HG02981 (cell line): Measurements from ENCODE around the gene DHCR7.

Experiments
- ATAC-seq: cut with Tn5 transposase; IDR thresholded peaks from one replicate; pipeline ENCODE4 v1.9.1; 2021; ENCODE audit warnings: mild to moderate bottlenecking, moderate library complexity; ENCODE audit not compliant: unreplicated experiment

Gene DHCR7, protein sequence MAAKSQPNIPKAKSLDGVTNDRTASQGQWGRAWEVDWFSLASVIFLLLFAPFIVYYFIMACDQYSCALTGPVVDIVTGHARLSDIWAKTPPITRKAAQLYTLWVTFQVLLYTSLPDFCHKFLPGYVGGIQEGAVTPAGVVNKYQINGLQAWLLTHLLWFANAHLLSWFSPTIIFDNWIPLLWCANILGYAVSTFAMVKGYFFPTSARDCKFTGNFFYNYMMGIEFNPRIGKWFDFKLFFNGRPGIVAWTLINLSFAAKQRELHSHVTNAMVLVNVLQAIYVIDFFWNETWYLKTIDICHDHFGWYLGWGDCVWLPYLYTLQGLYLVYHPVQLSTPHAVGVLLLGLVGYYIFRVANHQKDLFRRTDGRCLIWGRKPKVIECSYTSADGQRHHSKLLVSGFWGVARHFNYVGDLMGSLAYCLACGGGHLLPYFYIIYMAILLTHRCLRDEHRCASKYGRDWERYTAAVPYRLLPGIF

DNA sequence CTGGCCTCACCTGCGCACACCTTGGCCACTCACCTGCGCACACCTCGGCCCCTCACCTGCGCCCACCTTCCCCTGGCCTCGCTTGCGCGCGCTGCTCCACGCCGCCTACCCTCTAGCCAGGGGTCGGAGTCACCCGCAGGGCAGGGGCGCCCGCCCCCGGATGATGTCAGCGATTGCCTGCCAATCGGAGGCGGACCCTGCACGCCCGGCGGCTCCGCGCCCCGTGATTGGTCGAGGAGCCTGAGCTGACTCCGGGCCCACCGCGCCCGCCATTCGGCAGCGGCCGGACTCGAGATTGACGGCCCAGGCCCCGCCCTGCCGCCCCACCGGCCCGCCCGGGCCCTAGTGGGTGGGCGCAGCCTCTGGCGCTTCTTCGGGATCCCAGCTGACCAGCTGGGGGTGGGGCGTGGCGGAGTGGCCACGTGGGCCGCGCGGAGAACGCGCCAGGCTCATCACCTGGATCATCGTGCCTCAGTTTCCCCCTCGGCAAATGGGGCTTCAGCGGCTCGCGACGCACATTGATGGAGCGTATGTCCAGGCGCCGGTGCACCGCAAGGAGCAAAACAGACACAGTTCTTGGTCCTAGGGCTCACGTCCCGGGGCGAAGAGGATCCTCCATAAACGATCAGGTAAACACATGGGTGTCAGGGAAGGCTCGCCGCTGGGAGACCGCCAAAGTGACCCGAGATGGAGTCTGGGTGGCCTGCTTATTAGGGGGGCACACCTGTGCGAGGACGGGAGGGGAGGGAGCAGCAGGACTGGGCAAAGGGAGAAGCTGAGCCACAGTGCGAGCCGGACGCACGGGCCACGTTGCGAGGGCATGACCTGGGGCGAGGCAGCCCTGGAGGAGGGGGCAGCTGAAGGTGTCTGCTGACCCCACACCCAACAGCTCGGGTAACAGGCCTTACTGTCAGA lies at the start of gene DHCR7:
DHCR7 (minus strand) TSS at position 137 of the 915 bp plus-strand sequence. CDS start 3,441 bp downstream, outside the sequence.
- peak; percentile 82 for ATAC-seq

DNA sequence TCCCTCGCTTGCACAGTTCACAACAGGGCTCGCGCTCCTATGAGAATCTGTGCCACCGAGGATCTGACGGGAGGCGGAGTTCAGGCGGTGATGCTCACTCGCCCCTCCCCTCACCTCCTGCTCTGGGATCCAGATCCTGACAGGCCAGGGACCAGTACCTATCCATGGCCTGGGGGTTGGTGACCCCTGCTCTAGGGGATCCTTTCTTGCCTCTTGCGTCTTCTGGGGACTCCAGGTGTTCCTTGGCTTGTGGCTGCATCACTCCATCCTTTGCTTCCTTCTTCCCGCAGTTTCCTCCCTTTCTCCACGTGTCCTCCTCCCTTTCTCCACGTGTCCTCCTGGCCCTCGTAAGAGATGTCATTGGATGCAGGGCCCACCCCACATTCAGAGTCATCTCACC lies 48.2 kb upstream of the DHCR7 start:
- no peak for ATAC-seq

DNA sequence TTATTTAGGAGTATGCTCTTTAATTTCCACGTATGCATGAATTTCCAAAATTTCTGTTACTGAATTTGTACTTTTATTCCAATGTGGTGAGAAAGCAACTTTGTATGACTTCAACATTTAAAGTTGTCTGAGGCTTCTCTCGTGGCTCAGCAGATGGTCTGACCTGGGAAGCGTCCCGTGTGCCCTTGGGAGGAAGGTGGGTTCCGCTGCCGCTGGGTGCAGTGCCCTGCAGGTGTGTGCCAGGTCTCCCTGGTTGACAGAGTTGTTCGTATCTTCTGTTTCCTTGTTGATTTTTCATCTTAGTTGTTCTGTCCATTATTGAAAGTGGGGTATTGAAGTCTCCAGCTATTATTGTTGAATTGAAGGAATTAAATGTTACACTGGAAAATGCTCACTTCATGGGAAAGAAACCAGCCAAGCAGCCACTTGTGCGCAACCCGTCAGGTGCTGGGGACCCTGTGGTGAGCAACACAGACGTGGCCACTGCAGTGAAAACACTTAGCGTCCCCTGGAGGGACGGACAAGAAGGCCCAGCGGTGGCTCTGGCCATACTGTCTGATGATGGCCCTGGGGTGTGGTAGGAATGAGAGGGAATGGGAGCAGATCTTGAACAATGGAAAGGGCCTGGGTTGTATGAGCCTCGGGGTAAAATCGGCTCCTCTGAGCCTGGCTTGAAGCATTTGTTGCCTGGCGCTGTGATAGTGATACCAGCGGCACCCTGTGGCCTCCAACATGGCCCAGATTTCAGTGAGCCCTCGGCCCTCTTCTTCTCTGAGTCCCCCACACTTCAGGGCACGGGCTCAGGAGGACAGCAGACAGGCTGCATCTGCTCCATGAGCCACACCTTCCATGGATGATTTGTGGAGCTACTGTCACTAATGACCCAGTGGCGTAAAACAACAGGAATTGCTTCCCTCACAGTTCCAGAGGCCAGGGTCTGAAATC lies 47.4 kb upstream of the DHCR7 start:
- ATAC-seq: no peak

DNA sequence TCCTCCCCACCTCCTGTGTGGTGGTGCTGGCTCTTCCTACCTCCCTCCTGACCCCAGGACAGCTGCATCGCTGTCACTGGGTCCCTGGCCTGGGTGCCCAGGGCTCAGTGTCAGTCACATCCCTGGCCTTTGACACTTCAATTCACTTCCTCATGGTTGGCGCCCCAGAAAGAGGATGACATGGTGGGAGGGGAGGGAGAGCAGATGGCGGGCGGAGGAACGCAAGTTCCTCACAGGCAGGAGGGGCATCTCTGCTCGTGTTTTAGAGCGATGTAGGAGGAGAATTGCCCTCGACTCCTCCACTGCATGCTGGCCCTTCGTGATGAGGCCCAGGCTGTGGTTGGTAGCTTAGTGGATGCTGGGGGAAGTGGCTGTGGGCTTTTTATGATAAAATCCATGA lies 43.7 kb upstream of the DHCR7 start:
- ATAC-seq: no peak

DNA sequence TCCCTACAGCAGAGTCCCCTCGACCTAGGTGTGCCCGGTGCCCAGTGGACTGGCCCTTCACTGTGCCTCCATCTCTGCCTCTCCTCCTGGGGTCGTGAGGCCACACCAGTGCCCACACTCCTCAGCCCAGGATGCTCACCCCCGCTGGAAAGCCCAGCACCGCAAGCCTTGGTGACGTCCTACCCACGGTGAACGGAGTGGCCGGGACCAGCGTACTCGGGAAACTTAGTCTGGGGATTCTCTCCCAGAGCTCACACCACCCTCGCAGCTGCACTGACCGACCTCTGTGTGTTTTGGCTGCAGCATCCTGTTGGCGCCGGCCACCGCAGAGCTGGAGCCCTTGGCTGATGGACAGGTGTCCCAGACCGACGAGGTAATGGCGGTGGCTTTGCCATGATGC lies 43.3 kb upstream of the DHCR7 start:
- no peak for ATAC-seq

DNA sequence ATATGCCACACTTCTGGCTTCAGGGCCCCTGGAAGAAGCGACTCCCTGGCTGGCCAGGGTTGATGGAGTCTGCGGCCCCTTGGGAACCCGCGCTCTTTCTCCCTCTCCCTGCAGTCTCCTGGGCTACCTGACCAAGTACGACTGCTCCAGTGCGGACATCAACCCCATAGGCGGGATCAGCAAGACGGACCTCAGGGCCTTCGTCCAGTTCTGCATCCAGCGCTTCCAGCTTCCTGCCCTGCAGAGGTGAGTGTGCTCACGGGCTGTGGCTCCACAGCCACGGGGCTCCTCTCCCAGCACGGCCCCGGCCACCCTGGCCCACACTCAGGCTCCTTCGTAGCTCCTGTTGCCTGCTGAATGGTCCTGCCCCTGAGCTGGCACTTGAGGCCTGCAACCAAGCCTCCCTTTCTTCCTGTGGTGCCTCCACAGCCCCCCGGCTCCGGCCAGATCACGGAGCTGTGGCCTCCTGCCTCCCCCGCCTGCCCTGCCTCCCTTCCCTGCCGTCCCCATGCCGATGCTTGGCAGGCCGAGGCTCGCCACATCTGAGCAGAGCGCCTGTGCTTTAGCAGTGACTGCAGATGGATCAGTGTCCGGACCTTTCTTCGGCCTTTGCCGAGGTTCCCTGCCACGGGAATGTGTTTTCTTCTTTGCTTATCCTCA lies 42.7 kb upstream of the DHCR7 start:
- no peak for ATAC-seq

DNA sequence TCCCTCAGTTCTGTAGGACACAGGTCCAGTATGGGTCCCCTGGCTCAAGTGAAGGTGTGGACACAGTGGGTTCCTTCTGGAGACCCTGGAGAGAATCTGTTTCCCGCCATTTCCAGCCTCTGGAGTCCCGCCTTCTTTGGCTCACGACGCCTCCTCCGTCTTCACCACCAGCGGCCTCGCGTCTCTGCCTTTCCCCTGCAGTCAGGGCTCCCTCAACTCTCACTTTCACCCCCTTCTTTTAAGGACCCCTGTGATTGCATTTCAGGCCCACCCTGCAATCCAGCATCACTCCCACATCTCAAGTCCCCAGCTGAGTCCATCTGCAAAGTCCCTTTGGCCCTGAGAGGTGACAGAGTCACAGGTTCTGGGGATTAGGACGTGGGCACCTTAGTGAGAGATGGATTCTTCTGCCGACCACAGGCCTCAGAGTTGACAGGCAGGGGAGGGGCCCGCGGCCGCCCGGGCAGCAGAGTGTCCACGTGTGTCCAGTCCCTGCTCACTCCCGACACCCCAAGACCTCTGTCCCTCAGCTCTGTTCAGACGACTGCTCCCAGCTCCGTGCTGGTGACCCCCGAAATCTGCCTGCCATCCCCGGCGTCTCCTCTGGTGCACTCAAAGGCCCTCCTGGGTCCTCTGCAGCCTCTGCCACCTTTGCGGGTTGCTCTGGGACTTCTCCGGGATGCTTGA lies 42.0 kb upstream of the DHCR7 start:
- ATAC-seq: no peak

DNA sequence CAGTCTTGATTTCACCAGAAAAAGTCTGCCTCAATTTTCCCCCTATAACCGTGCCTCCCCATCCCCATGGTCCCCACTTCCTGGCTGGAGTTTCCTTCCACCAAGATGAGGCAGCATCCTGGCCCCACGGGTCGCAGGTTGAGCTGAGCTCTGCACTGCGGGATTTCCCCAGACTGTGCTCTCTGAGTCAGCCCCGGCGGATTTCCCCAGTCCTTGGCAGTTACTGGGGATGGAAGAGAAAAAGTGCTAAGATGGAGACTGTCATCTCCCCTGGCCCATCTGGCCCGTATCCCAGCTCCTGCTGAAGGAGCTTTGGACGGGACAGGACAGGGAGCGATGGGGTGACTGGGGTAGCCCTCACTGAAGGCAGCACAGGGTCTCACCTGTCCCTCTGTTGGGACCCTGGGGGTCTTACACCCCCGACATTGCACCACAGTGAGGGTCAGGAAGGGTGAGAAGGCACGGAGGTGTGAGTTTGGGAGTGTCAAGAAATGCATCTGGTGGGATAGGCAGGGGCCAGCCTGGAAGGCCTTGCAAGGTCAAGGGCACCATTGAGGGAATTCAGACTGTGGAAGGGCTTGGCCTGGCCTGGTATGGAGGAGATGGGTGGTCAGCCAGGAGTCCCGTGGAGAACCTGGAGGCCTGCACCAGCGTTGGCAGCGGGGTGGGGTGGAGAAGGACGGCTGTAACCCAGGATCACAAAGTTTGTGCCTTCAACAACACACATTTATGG lies 41.3 kb upstream of the DHCR7 start:
- ATAC-seq: no peak

DNA sequence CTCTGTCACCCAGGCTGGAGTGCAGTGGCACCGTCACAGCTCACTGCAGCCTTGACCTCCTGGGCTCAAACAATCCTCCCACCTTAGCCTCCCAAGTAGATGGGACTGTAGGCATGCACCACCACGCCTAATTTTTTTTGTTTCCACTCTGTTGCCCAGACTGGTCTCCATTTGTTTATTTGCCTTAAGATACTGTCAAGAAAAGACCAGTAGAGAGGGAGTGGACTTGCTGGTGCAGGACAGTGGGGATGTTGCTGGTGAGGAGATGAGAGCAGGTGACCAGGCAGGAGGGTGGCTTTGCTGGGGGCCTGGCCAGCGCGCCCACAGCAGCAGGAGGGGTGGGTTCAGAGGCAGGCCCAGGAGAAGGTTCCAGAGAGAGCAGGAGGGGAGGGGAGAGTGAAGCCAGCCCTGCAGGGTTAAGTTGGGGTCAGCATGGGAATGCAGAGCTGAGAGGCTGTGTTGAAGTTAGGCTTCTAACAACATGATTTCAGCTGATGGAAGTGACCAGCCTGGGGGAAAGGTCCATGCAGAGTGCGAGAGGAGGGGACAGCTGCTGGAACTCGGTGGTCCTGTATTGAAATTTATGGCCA lies 40.6 kb upstream of the DHCR7 start:
- ATAC-seq: no peak

DNA sequence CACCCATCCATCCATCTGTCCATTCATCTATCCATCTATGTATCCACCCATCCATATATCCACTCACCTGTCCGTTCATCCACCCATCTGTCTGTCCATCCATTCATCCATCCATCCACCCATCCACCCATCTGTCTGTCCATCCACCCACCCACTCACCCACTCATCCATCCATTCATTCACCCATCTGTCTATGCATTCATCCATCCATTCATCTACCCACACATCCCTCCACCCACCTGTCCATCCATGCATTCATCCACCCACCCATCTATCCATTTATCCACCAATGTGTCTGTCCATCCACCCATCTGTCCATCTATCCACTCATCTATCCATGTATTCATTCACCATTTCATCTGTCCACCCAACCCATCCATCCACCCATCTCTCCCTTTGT lies 38.1 kb upstream of the DHCR7 start:
- ATAC-seq: no peak

DNA sequence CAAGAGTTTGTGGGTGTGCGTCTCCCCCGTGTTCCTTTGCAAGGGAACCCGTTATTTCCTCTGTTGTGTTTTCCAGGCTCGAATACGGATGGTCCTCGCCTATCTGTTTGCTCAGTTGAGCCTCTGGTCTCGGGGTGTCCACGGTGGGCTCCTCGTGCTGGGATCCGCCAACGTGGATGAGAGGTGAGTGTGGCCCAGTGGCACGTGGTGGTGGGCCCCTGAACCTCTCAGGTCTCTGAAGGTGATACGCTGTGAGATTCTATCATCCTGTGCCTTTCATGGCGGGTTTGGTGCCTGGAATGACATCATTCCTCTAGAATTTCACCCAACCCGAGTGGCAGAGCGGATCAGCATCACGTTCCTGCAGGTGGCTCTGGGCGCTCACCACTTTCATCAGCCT lies 37.3 kb upstream of the DHCR7 start:
- ATAC-seq: no peak

DNA sequence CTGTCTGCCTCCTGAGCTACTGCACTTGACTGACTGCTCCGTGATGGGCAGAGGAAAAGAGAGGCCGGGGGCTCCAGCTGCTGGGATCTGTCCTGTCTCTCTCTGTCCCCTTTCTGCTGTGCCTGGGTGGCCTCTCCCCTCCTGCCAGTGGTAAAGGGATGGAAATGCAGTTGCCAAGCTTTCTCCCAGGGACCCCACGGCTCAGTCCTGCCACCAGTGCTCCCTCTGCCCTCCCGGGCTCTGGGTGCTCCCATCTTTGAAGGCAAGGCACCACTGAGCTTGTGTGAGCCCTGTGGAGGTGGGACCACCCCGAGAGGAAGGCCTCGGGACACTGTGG lies 36.8 kb upstream of the DHCR7 start:
- no peak for ATAC-seq

DNA sequence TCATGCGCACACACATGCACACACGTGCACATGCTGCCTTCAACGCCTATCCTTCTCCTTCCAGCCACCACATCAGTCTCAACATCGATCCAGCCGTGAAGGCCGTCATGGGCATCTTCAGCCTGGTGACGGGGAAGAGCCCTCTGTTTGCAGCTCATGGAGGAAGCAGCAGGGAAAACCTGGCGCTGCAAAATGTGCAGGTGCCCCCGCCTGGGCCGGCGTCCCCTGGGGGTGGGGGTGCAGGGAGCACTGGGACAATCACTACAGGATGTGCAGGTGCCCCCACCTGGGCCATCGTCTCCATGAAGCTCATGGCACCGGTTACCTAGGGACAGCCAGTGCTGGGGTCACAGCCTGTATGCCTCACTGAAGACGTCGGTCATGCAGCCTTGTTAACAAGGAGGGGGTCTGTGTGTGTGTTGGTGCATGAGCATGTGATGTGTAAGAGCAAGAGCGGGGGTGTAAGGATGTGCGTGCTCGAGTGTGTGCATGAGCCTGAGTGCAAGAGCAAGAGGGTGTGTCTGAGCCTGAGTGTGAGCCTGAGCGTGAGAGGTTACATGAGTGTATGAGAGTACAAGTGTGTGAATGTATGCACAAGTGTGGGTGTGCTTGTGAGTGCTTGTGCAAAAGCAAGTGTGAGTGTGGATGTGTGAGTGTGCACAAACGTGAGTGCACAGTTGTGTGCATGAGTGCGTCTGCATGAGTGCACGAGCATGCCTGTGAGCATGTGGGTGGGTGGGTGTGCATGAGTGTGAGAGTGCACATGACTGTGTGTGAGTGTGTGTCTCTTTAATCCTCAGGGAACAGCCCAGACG lies 36.3 kb upstream of the DHCR7 start:
- ATAC-seq: no peak

DNA sequence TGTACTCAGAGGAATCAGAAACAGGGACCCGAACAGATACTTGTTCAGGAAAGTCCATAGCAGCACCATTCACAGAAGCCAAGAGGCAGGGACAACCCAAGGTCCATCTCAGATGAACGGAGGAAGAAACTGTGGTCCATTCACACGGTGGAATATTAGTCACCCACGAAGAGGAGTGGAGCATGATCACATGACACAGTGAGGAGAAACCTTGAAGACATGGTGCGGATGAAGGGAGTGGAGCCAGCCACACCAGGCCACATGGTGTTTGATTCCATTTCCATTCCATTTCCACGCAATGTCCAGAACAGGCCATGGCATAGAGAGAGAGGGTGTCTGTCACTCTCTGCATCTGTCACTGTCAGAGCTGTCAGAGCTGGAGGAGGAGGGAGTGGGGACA lies 35.5 kb upstream of the DHCR7 start:
- ATAC-seq: no peak

DNA sequence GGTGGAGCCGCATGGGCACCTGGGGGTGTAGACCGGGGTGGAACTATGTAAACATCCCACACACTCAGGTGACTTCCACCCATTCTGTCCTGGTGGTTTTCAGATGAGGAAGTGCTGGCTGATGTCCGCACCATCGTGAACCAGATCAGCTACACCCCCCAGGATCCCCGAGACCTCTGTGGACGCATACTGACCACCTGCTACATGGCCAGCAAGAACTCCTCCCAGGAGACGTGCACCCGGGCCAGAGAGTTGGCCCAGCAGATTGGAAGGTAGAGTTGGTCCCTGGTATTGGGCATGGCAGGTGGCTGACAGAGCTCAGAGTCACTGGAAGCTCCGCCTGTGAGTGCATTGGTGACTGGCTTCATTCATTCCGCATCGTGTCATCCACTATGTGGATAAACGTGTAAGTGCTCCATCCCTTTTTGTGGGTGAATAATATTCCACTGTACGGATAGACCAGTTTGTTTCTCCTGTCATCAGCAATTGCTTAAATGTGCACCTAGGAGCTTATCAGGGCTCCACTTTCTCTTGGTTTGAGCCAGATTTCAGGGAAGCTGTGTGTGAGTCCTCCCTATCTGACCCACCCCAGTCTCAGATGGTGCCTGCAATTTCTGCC lies 34.7 kb upstream of the DHCR7 start:
- no peak for ATAC-seq

DNA sequence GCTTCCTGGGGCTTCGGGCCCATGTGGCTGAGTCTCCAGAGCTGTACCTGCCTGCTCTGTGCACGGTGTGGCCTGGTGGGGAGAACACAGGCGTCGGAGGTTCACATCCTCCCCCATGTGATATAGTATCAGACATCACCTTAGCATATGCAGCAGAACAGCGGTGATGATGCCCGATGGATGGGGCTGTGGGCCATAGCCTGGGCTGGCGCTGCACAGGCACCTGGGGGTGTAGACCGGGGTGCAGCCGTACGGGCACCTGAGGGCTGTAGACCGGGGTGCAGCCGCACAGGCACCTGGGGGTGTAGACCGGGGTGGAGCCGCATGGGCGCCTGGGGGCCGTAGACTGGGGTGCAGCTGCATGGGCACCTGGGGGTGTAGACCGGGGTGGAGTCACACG lies 34.0 kb upstream of the DHCR7 start:
- ATAC-seq: no peak
